Activated CD4-positive, alpha-beta memory T cell treated with anti-CD3 and anti-CD28 coated beads, Interleukin-2, amount 10 ng/mL, durations not matched to agents 7 days and 5 days (primary cell): ENCODE measurements around the gene KDM3B. TPM values are rescaled to one million over a fixed set of nuclear protein-coding genes. Genes with fewer than 3 reads are reported as not detected.
A peak's percentile ranks its signal among the peaks of the same experiment; 100 is the strongest.

Source experiments
- CTCF ChIA-PET: fragments of 350-600 bp; sonication (Branson Sonifier 250); formaldehyde crosslinking; loops from one replicate; lab custom pipeline; 2021; ENCODE audit warnings: antibody characterized with exemption, inconsistent platforms; lab: Charles Lee
- POLR2A ChIA-PET: fragments of 350-600 bp; sonication (Branson Sonifier 250); formaldehyde crosslinking; loops from one replicate; lab custom pipeline; 2021; ENCODE audit warnings: antibody characterized with exemption; lab: Charles Lee
- DNase-seq: peaks from one replicate; pipeline ENCODE4 v3.0.0-alpha.2; 2020
- H3K27ac Mint-ChIP-seq: one replicate; pipeline ENCODE4 v1.8.0; 2021; ENCODE audit warnings: mild to moderate bottlenecking, mixed read lengths
- H3K27me3 Mint-ChIP-seq: one replicate; pipeline ENCODE4 v1.8.0; 2021; ENCODE audit warnings: mixed read lengths
- H3K36me3 Mint-ChIP-seq: one replicate; pipeline ENCODE4 v1.8.0; 2021; ENCODE audit warnings: low read depth, mixed read lengths
- H3K4me1 Mint-ChIP-seq: one replicate; pipeline ENCODE4 v1.8.0; 2021; ENCODE audit warnings: mixed read lengths
- H3K4me3 Mint-ChIP-seq: one replicate; pipeline ENCODE4 v1.8.0; 2021; ENCODE audit warnings: mild to moderate bottlenecking, mixed read lengths
- H3K9me3 Mint-ChIP-seq: one replicate; pipeline ENCODE4 v1.8.0; 2021; ENCODE audit warnings: mixed read lengths
- total RNA-seq, 2 experiments: library from RNA; stranded (reverse); gene quantifications; one replicate each; pipeline ENCODE4 v1.2.3, GENCODE V29; 2021

Gene KDM3B
- total RNA-seq, 2 experiments from 2014 or later: 51.9 to 57.9 TPM

- Mint-ChIP-seq H3K9me3 (peaks cover 8% of the 10 kb centered on the region), H3K27me3 (no peaks in the 10 kb centered on the region), H3K36me3 (peaks cover 50% of the 10 kb centered on the region), H3K4me1 (peaks cover 37% of the 10 kb centered on the region), H3K4me3 (no peak overlapping the region), H3K27ac (no peak overlapping the region)
- ChIA-PET CTCF (interaction anchor here (0.6 to 9.7 kb wide), 7 partner anchors 16 to 144 kb away, joined by 3 to 387 read pairs (median 8); partner anchors contain the start of genes CDC23, CDC25C, EGR1 and FAM53C), POLR2A (interaction anchor here (1.6 to 6.5 kb wide), 6 partner anchors 12 to 192 kb away, joined by 5 to 182 read pairs (median 40); partner anchors contain the start of genes BRD8, CDC25C, EGR1 and ETF1)
- DNase-seq: no peak
Observed at GRCh38 chr5:138351056-138351455, 1.4 kb upstream of the KDM3B start.

- Mint-ChIP-seq H3K4me1 (peaks cover 40% of the 10 kb centered on the region), H3K27ac (peak overlapping the region; percentile 68), H3K27me3 (no peaks in the 10 kb centered on the region), H3K36me3 (peaks cover 48% of the 10 kb centered on the region), H3K9me3 (peaks cover 8% of the 10 kb centered on the region), H3K4me3 (peak overlapping the region; percentile 62)
- DNase-seq: no peak
- CTCF ChIA-PET: interaction anchor here (0.6 to 9.7 kb wide), 30 partner anchors 16 to 224 kb away, joined by 3 to 387 read pairs (median 5); partner anchors contain the start of genes BRD8, CDC23, CDC25C and EGR1
- POLR2A ChIA-PET: interaction anchor here (0.7 to 6.5 kb wide), 10 partner anchors 12 to 224 kb away, joined by 3 to 182 read pairs (median 28); partner anchors contain the start of genes BRD8, CDC23, CDC25C and EGR1
Observed at GRCh38 chr5:138351517-138351916, 968 bp upstream of the KDM3B start.

DNA sequence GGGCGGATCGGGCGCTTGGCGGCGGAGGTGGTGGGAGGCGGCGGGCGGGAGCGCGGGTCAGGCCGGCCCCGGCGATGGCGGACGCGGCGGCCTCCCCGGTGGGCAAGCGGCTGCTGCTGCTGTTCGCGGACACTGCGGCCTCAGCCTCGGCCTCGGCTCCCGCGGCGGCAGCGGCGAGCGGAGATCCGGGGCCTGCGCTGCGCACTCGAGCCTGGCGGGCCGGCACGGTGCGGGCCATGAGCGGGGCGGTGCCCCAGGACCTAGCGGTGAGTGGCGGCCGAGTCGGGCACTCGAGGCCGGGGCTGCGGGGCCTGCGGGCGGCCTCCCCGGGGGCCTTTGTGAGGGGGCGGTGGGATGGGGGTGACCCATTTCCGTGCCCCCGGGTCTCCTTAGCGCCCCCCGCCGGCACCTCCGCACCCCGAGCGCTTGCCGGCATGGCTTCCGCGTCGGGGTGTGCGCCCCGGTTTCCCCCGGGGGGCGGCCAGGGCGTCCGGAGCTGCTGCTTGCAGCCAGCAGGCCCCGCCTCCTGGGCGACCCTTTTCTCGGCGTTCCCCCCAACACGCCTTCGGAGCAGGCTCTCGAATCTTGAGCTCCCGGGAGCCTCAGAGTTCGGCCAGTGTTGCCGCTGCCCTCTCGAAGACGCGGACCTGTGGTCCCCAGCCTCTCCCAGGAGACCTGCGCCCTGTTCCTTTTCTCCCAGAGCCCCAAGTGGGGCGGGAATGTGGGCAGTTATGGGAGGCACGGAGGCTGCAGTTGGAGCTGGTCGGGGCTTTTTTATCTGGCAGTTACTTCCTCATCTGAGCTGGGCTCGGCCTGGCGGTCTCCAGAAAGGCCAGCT lies 456 bp downstream of the KDM3B start:
- CTCF ChIA-PET: interaction anchor here (0.5 to 9.7 kb wide), 52 partner anchors 8 to 601 kb away, joined by 3 to 387 read pairs (median 4); partner anchors contain the start of genes BRD8, CDC23, CDC25C and EGR1
- peak overlapping the region; percentile 94 for H3K4me3 Mint-ChIP-seq
- peaks cover 8% of the 10 kb centered on the region for H3K9me3 Mint-ChIP-seq
- peaks cover 44% of the 10 kb centered on the region for H3K36me3 Mint-ChIP-seq
- peak overlapping the region; percentile 91 for H3K27ac Mint-ChIP-seq
- H3K27me3 Mint-ChIP-seq: no peaks in the 10 kb centered on the region
- POLR2A ChIA-PET: interaction anchor here (0.6 to 6.5 kb wide), 23 partner anchors 9 to 1209 kb away, joined by 3 to 182 read pairs (median 3); partner anchors contain the start of genes BRD8, CDC23, CDC25C and EGR1
- DNase-seq: peak; percentile 76
- H3K4me1 Mint-ChIP-seq: peaks cover 42% of the 10 kb centered on the region

DNA sequence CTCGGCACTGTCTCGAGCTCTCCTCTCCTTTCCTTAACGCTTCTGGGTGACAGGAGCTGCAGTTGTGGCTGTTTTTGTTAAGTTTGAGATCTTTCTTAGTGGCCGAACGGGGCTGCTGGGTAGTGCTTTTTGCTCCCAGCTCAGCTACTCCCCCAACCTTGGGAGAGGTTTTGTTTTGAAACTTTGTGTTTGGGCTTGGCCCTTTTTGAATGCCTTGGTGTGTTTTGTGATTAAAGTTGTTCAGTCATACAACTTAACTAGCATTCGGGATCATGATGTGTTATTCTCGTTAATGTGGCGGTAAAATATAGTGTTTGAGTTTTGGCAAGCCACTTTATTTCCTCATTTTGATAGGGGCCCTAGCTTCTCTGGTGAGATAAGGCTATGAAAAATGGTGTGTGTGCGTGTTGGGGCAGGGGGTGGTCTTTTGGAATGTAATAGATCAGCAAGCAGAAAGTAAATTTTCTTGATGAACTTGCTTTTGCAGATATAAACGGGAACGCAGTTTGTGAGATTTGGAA lies 1.1 kb downstream of the KDM3B start:
- CTCF ChIA-PET: interaction anchor here (0.5 to 9.7 kb wide), 29 partner anchors 9 to 602 kb away, joined by 3 to 387 read pairs (median 4); partner anchors contain the start of genes BRD8, CDC23, CDC25C and EGR1
- POLR2A ChIA-PET: interaction anchor here (0.6 to 6.5 kb wide), 21 partner anchors 8 to 1208 kb away, joined by 3 to 182 read pairs (median 3); partner anchors contain the start of genes BRD8, CDC23, CDC25C and EGR1
- Mint-ChIP-seq H3K36me3 (peaks cover 42% of the 10 kb centered on the region), H3K27me3 (no peaks in the 10 kb centered on the region), H3K4me3 (peak overlapping the region; percentile 94), H3K9me3 (peaks cover 8% of the 10 kb centered on the region), H3K4me1 (peaks cover 42% of the 10 kb centered on the region), H3K27ac (peak overlapping the region; percentile 91)
- DNase-seq: peak; percentile 56

DNA sequence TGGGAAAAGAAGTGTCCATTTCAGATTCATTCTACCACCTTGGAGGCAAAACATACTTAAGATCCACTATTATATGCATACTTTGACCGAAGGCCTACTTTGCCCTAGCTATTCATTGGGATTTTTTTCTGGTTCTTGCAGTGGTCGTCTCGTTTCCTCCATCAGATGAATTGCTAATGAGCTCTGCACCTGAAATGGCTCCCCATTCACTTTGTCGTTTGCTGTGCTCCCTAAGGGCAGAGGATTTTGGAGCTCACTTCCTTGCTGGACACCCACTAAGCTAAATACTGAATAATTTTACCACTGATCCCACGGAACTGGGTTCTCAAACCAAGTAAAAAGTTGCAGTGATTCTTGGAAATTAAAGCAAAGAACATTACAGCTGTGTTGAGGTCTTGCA lies 1.9 kb downstream of the KDM3B start:
- H3K27me3 Mint-ChIP-seq: no peaks in the 10 kb centered on the region
- ChIA-PET CTCF (interaction anchor here (1.0 to 9.7 kb wide), 11 partner anchors 10 to 212 kb away, joined by 3 to 387 read pairs (median 13); partner anchors contain the start of genes BRD8, CDC25C, ETF1 and FAM53C), POLR2A (interaction anchor here (0.6 to 6.5 kb wide), 9 partner anchors 15 to 601 kb away, joined by 3 to 182 read pairs (median 29); partner anchors contain the start of genes BRD8, CDC23, CDC25C and EGR1)
- peaks cover 37% of the 10 kb centered on the region for H3K36me3 Mint-ChIP-seq
- no peak for DNase-seq
- H3K27ac Mint-ChIP-seq: peak overlapping the region; percentile 23
- H3K4me3 Mint-ChIP-seq: peak overlapping the region; percentile 94
- peaks cover 8% of the 10 kb centered on the region for H3K9me3 Mint-ChIP-seq
- peaks cover 42% of the 10 kb centered on the region for H3K4me1 Mint-ChIP-seq

GRCh38 chr5:138354926-138355378 lies 2.5 kb downstream of the KDM3B start:
- H3K4me3 Mint-ChIP-seq: peak overlapping the region; percentile 94
- POLR2A ChIA-PET: interaction anchor here (0.6 to 6.5 kb wide), 9 partner anchors 15 to 602 kb away, joined by 3 to 182 read pairs (median 29); partner anchors contain the start of genes BRD8, CDC23, CDC25C and EGR1
- H3K36me3 Mint-ChIP-seq: peaks cover 40% of the 10 kb centered on the region
- H3K4me1 Mint-ChIP-seq: peaks cover 45% of the 10 kb centered on the region
- H3K27me3 Mint-ChIP-seq: no peaks in the 10 kb centered on the region
- peak; percentile 56 for DNase-seq
- H3K27ac Mint-ChIP-seq: peak overlapping the region; percentile 23
- CTCF ChIA-PET: interaction anchor here (1.0 to 9.7 kb wide), 10 partner anchors 15 to 212 kb away, joined by 3 to 387 read pairs (median 16); partner anchors contain the start of genes BRD8, CDC25C, ETF1 and FAM53C
- peaks cover 8% of the 10 kb centered on the region for H3K9me3 Mint-ChIP-seq

DNA sequence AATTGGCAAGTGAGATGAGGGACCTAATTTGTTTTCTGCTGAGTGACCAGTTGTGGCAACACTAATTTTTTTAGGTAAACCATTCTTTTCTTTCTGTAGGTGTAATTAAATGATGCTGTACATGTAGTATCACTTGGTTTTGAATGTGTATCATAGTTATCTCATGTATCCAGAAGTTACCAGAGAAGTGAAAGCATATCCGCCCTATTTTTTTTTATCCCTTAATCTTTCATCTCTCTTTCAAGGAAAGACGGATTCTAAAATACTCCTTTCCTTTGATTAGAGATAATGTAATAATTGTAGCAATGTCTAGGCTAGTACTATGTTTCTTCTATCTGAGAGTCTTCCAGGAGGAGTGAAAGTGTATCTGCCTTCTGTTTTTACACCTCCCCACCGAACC lies 7.1 kb downstream of the KDM3B start:
- POLR2A ChIA-PET: no interaction called here
- Mint-ChIP-seq H3K36me3 (peaks cover 16% of the 10 kb centered on the region), H3K27ac (no peak overlapping the region), H3K9me3 (no peaks in the 10 kb centered on the region), H3K27me3 (no peaks in the 10 kb centered on the region), H3K4me1 (peaks cover 25% of the 10 kb centered on the region), H3K4me3 (no peak overlapping the region)
- CTCF ChIA-PET: no interaction called here
- no peak for DNase-seq

GRCh38 chr5:138360941-138361452 lies 8.5 kb downstream of the KDM3B start:
- H3K4me1 Mint-ChIP-seq: peaks cover 12% of the 10 kb centered on the region
- ChIA-PET POLR2A (interaction anchor here (0.8 kb wide), 1 partner anchor 8 kb away, joined by 3 read pairs; no protein-coding TSS in a partner anchor), CTCF (no interaction called here)
- no peak overlapping the region for H3K4me3 Mint-ChIP-seq
- no peak for DNase-seq
- H3K9me3 Mint-ChIP-seq: no peaks in the 10 kb centered on the region
- H3K36me3 Mint-ChIP-seq: peaks cover 6% of the 10 kb centered on the region
- H3K27me3 Mint-ChIP-seq: no peaks in the 10 kb centered on the region
- H3K27ac Mint-ChIP-seq: no peak overlapping the region

- H3K27ac Mint-ChIP-seq: no peak overlapping the region
- H3K36me3 Mint-ChIP-seq: peaks cover 1% of the 10 kb centered on the region
- CTCF ChIA-PET: no interaction called here
- H3K4me3 Mint-ChIP-seq: no peak overlapping the region
- H3K9me3 Mint-ChIP-seq: no peaks in the 10 kb centered on the region
- peaks cover 14% of the 10 kb centered on the region for H3K4me1 Mint-ChIP-seq
- POLR2A ChIA-PET: no interaction called here
- no peak for DNase-seq
- no peaks in the 10 kb centered on the region for H3K27me3 Mint-ChIP-seq
Observed at GRCh38 chr5:138364576-138364975, 12.1 kb downstream of the KDM3B start.

GRCh38 chr5:138366632-138367382 lies 14.3 kb downstream of the KDM3B start:
- Mint-ChIP-seq H3K4me3 (no peak overlapping the region), H3K4me1 (peaks cover 11% of the 10 kb centered on the region), H3K36me3 (no peaks in the 10 kb centered on the region), H3K27ac (no peak overlapping the region), H3K9me3 (no peaks in the 10 kb centered on the region), H3K27me3 (no peaks in the 10 kb centered on the region)
- POLR2A ChIA-PET: no interaction called here
- CTCF ChIA-PET: interaction anchor here (7.5 kb wide), 1 partner anchor 13 kb away, joined by 77 read pairs; the partner anchor contains the start of gene KDM3B
- no peak for DNase-seq

DNA sequence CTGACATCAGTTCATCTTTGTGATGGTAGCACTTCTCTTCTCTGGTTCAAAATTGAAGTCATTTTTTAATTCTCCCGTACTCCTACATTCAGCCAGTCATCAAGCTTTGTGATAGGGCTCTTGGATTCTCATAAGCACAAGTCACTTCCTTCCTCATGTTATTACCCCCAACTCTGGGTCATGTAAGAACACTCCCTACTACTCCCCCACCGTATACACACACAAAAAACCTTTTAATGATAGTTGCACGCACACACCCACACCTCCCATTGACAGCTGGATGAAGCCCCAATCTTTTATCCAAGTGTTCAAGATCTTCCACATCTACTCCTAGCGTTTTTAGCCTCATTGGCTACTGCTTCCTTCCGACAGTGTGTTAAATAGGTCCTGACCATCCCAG lies 16.8 kb downstream of the KDM3B start:
- CTCF ChIA-PET: interaction anchor here (7.5 kb wide), 1 partner anchor 16 kb away, joined by 77 read pairs; the partner anchor contains the start of gene KDM3B

More for the DNA sequence above, 16.8 kb downstream of the KDM3B start:
- H3K27ac Mint-ChIP-seq: no peak overlapping the region
- H3K27me3 Mint-ChIP-seq: no peaks in the 10 kb centered on the region
- H3K9me3 Mint-ChIP-seq: no peaks in the 10 kb centered on the region
- H3K4me3 Mint-ChIP-seq: no peak overlapping the region
- H3K4me1 Mint-ChIP-seq: peaks cover 14% of the 10 kb centered on the region
- POLR2A ChIA-PET: interaction anchor here (1.7 to 5.6 kb wide), 2 partner anchors 15 to 31 kb away, joined by 4 to 29 read pairs; partner anchors contain the start of genes FAM53C and KDM3B
- DNase-seq: no peak
- H3K36me3 Mint-ChIP-seq: no peaks in the 10 kb centered on the region
